Urothelium cell line (cell line): Measurements from ENCODE around the gene ZNF593.

Source experiments
- DNase-seq: peaks from one replicate; pipeline ENCODE4 v3.0.0; 2011; ENCODE audit warnings: low spot score, mixed read lengths
- FAIRE-seq: peaks from 2 replicates; lab custom pipeline; 2011; peaks lifted over from hg19 to GRCh38; lab: Jason Lieb, UNC

The ZNF593 gene

GRCh38 chr1:26145960-26146294 is 23.8 kb upstream of the ZNF593 start:
- no peak for FAIRE-seq

GRCh38 chr1:26148887-26149286 is 20.8 kb upstream of the ZNF593 start:
- FAIRE-seq = no peak
- DNase-seq = no peak

More at GRCh38 chr1:26145960-26146294, 23.8 kb upstream of the ZNF593 start:
- DNase-seq = no peak

GRCh38 chr1:26153966-26154532 is 15.7 kb upstream of the ZNF593 start:
- FAIRE-seq (no peak), DNase-seq (no peak)

GRCh38 chr1:26154750-26155149 is 15.0 kb upstream of the ZNF593 start:
- FAIRE-seq = no peak
- DNase-seq = no peak

GRCh38 chr1:26155370-26156284 is 14.1 kb upstream of the ZNF593 start:
- no peak for FAIRE-seq
- no peak for DNase-seq

- DNase-seq = peak; percentile 85
- FAIRE-seq = no peak
Observed at GRCh38 chr1:26156285-26157038, 13.2 kb upstream of the ZNF593 start.

- FAIRE-seq (no peak), DNase-seq (no peak)
Observed at GRCh38 chr1:26158271-26158907, 11.3 kb upstream of the ZNF593 start.

- FAIRE-seq (no peak), DNase-seq (no peak)
Observed at GRCh38 chr1:26158908-26159742, 10.6 kb upstream of the ZNF593 start, which contains the start of gene FAM110D. TSS of gene FAM110D (plus strand) at chr1:26159079. CDS start at chr1:26161292, 2,213 bp downstream.

GRCh38 chr1:26159743-26160039 is 10.0 kb upstream of the ZNF593 start:
- DNase-seq = no peak
- no peak for FAIRE-seq

GRCh38 chr1:26160527-26161414 is 8.9 kb upstream of the ZNF593 start:
- no peak for FAIRE-seq
- DNase-seq = no peak

- DNase-seq (no peak), FAIRE-seq (no peak)
Observed at GRCh38 chr1:26161415-26162219, 8.1 kb upstream of the ZNF593 start.

- no peak for DNase-seq
- no peak for FAIRE-seq
Observed at GRCh38 chr1:26162220-26162709, 7.4 kb upstream of the ZNF593 start.

GRCh38 chr1:26163684-26164035 is 6.0 kb upstream of the ZNF593 start:
- FAIRE-seq (no peak), DNase-seq (no peak)

GRCh38 chr1:26164036-26164860 is 5.5 kb upstream of the ZNF593 start:
- DNase-seq = peak; percentile 78
- no peak for FAIRE-seq

- DNase-seq = no peak
- FAIRE-seq = no peak
Observed at GRCh38 chr1:26164861-26165842, 4.6 kb upstream of the ZNF593 start.

GRCh38 chr1:26166719-26167281 is 2.9 kb upstream of the ZNF593 start:
- FAIRE-seq (no peak), DNase-seq (no peak)
